T-helper 1 cell treated with Interleukin-12 subunit alpha and Interleukin-12 subunit beta and Interleukin-4 antibody, amounts not matched to agents 30 ng/mL and 1 ng/mL, for 36 hours (primary cell): ENCODE measurements around the gene RAI1. TPM values are rescaled to one million over a fixed set of nuclear protein-coding genes. Genes with fewer than 3 reads are reported as not detected.
"Not testable (repeated sequence)": the region's sequence is repeated elsewhere in the genome, so short reads cannot be mapped to it uniquely, and the experiment has no call there.

Experiments used
- intact Hi-C: fragments of 100-400 bp; cut with micrococcal nuclease; formaldehyde crosslinking; loops from one replicate; pipeline ENCODE4 v1.15.1; 2024
- total RNA-seq: library from RNA; stranded (reverse); gene quantifications from 2 replicates; pipeline ENCODE4 v1.2.3, GENCODE V29; 2022

The RAI1 gene, protein sequence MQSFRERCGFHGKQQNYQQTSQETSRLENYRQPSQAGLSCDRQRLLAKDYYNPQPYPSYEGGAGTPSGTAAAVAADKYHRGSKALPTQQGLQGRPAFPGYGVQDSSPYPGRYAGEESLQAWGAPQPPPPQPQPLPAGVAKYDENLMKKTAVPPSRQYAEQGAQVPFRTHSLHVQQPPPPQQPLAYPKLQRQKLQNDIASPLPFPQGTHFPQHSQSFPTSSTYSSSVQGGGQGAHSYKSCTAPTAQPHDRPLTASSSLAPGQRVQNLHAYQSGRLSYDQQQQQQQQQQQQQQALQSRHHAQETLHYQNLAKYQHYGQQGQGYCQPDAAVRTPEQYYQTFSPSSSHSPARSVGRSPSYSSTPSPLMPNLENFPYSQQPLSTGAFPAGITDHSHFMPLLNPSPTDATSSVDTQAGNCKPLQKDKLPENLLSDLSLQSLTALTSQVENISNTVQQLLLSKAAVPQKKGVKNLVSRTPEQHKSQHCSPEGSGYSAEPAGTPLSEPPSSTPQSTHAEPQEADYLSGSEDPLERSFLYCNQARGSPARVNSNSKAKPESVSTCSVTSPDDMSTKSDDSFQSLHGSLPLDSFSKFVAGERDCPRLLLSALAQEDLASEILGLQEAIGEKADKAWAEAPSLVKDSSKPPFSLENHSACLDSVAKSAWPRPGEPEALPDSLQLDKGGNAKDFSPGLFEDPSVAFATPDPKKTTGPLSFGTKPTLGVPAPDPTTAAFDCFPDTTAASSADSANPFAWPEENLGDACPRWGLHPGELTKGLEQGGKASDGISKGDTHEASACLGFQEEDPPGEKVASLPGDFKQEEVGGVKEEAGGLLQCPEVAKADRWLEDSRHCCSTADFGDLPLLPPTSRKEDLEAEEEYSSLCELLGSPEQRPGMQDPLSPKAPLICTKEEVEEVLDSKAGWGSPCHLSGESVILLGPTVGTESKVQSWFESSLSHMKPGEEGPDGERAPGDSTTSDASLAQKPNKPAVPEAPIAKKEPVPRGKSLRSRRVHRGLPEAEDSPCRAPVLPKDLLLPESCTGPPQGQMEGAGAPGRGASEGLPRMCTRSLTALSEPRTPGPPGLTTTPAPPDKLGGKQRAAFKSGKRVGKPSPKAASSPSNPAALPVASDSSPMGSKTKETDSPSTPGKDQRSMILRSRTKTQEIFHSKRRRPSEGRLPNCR (N-terminal part only)
- 21.4 and 24.4 TPM in 2 replicates for total RNA-seq

DNA sequence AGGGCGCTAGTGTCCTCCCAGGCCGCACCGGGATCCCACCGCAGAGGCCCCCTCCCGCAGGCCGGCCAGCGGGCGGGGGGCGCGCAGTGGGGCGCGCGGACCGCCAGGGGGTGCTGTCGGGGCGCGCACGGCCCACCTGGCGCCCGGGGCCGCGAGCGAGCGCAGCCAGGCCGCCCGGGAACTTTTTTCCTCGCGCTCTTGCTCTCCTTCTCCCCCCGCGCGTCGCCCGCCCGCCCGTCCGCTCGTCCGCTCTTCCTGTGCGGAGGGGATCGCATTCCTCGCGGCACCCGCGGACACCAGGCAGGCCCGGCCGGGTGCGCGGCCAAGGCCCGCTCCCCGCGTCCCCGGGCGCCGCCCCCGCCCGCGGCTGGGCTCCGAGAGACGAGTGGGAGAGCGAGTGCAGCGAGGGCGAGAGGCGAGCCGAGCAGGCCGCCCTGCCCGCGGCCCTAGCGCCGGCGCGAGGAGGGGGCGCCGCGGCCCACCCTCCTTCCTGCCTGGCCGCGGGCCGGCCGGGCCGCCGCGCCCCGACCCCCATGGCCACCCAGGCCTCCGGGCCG, at the start of gene RAI1:
Gene RAI1, plus strand, starts transcription at position 272 of the 557 bp plus-strand sequence. CDS start 111,491 bp downstream, outside the sequence.
- intact Hi-C loops, result loop anchor here (1.0 to 5.0 kb wide), 7 partner anchors 18 to 501 kb away; partner anchors contain the start of genes ALKBH5 and SREBF1

DNA sequence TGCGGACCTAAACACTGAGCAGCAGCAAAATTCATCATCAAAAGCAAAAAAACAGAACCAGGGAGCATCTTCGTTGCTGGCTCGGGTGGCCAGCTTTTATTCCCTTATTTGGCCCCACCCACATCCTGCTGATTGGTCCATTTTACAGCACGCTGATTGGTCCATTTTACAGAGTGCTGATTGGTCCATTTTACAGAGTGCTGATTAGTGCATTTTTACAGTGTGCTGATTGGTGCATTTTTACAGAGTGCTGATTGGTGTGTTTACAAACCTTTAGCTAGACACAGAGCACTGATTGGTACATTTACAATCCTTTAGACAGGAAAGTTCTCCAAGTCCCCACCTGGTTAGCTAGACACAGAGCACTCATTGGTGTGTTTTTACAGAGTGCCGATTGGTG, 48.6 kb upstream of the RAI1 start:
- intact Hi-C loops, result not testable (repeated sequence)

DNA sequence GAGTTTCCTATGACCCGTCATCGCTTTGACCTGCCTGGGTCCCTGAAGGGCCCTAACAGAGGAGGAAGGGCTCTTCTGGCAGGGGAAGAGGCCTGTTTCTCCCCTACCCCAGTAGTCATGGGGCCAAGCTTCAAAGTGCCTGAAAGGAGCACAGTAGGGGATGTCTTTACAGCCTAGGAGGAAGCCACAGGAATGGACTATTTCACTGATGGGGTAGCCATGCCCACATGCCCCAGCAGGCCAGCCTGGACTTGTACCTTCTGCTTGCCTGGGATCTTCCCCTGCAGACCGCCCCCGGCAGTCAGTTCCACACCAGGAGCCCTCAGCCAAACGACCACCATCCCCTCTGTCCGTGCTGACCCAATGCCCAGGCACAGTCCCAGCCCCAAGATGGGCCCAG, 47.9 kb upstream of the RAI1 start:
- intact Hi-C loops, result no loop called here

DNA sequence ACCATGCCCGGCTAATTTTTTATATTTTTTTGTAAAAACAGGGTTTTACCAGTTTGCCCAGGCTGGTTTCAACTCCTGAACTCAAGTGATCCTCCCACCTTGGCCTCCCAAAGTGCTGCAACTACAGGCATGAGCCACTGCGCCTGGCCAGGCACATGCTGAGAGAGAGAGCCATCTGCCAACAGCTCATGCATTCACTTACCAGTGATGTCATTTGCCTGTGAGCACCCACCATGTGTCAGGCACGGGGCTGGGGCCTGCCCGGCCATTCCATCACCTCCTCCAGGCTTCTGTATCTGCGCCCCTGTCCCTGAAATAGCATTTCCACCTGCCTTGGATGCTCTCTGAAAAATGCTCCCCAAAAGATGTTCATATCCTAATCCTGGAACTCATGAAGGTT, 46.1 kb upstream of the RAI1 start:
- intact Hi-C loops, result no loop called here

DNA sequence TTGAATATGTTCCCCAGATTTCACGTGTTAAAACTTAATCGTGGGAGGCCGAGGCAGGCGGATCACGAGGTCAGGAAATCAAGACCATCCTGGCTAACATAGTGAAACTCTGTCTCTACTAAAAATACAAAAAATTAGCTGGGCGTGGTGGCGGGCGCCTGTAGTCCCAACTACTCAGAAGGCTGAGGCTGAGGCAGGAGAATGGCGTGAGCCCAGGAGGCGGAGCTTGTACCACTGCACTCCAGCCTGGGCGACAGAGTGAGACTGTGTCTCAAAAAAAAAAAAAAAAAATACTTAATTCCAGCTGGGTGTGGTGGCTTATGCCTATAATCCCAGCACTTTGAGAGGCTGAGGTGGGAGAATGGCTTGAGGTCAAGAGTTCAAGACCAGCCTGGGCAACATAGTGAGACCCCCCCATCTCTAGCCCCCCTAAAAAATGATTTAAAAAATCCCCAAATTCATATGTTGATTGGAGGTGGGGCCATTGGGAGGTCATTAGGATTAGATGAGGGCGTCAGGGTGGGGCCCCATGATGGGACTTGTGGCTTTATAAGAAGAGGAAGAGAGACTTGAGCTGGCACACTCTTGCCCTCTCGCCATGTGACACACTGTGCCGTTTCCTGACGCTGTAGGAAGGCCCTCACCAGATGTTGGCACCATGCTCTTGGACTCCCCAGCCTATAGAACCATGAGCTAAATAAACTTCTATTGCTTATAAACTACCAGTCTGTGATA, 45.6 kb upstream of the RAI1 start:
- intact Hi-C loops, result not testable (repeated sequence)

DNA sequence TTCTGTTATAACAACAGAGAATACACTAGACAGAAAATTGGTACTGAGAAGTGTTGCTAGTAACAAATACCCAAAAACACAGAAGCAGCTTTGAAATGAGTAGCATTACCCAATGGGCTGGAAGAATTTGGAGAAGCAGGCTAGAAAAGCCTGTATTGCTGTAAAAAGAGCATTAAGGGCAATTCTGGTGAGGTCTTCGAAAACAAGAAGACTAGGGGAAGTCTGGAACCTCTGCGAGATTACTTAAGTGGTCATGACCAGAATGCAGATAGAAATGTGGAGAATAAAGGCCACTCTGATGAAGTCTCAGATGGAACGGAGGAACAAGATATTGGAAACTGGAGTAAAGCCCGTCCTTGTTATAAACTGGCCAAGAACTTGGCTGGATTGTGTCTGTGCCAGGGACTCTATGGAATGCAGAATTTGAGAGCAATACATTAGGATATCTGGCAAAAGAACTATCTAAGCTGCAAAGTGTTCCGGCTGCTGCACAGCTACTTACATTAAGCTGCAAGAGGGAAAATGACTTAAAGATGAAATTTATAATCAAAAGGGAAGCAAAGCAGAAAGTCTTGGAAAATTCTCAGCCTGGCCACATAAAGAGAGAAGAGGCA, 44.9 kb upstream of the RAI1 start:
- intact Hi-C loops, result no loop called here

DNA sequence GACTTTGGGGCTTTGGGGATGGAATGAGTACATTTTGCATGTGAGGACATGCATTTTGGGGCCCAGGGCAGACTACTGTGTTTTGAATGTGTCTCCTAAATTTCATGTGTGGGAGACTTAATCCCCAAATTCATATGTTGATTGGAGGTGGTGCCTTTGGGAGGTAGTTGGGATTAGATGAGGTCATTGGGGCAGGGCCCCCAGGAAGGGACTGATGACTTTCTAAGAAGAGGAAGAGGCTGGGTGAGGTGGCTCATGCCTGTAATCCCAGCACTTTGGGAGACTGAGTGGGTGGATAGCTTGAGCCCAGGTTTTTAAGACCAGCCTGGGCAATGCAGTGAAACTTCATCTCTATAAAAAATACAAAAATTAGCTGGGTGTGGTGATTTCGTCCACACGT, 42.8 kb upstream of the RAI1 start:
- intact Hi-C loops, result no loop called here

DNA sequence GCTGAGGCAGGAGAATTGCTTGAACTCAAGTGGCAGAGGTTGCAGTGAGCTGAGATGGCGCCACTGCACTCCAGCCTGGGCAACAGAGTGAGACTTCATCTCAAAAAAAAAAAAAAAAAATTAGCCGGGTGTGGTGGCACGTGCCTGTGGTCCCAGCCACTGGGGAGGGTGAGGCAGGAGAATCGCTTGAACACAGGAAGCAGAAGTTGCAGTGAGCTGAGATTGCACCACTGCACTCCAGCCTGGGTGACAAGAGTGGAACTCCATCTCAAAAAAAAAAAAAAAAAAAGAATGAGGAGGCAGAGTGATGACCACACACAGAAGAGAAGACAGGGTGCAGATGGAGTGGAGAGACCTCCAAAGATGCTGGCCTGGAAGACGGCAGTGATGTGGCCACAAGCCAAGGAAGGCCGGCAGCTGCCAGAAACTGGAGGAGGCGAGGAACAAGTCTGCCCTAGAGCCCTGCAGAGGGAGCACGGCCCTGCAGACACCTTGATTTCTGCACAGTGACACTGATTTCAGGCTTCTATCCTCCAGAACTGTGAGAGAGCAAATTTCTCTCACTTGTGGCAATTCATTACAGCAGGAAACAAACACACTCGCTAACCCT, 41.5 kb upstream of the RAI1 start:
- intact Hi-C loops, result not testable (repeated sequence)

DNA sequence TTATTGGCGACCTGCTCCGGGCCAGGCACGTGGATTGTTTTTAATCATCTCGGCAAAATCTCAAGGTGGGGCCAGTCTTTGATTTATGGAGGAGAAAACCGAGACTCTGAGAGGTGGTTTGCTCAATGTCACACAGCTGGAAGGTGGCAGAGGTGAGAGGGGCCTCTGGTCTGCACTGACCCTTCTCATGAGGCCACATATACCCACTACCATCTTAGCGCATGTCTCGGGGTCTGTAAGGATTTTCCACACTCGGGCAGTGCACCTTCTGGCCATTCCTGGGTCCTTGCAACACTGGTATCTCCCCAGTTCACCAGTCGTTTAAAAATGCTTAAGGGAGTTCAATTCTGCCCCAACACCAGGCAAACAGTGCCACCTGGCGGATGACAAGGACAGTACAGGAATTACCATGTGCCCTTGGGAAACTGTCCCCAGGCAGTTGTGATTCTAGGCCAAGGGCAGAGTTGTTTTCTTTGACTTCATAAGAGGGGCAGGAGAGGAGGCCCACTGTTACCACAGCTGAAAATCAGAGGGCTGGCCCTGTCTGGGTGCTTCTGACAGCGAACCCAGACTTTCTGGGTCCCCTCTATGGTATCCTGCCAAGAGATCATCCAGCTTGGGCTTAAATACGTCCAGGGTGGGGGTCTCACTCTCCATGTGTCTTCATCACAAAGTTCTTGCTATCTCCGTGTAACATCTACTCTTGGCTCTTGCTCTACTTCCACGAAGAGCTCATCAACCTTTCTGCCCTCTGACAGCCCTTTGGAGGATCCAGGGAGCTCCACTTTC, 39.4 kb upstream of the RAI1 start:
- intact Hi-C loops, result loop anchor here (1.0 kb wide), 4 partner anchors 73 to 286 kb away; no protein-coding TSS in a partner anchor

DNA sequence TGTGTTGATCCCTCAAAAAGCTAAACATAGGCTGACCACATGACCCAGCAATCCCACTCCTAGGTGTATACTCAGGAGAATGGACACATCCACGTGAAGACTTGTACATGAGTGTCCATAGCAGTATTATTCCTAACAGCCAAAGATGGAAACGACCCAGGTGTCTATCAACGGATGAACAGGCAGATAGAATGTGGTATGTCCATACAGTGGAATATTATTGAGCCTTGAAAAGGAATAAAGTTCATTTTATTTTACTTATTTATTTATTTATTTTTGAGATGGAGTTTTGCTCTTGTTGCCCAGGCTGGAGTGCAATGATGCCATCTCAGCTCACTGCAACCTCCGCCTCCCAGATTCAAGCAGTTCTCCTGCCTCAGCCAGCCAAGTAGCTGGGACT, 36.1 kb upstream of the RAI1 start:
- intact Hi-C loops, result not testable (repeated sequence)

DNA sequence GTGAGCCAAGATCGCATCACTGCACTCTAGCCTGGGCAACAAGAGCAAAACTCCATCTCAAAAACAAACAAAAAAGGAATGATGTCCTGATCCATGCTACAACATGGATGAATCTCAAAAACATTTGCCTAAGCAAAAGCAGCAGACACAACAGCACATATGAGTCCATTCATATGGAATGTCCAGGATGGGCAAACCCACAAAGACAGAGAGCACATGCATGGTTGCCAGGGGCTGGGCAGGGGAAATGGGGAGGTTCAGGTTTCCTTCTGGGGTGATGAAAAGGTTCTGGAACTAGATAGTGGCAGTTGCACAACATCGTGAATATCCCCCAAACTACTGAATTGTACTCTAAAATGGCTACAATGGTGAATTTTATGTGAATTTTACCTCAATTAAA, 35.3 kb upstream of the RAI1 start:
- intact Hi-C loops, result no loop called here

DNA sequence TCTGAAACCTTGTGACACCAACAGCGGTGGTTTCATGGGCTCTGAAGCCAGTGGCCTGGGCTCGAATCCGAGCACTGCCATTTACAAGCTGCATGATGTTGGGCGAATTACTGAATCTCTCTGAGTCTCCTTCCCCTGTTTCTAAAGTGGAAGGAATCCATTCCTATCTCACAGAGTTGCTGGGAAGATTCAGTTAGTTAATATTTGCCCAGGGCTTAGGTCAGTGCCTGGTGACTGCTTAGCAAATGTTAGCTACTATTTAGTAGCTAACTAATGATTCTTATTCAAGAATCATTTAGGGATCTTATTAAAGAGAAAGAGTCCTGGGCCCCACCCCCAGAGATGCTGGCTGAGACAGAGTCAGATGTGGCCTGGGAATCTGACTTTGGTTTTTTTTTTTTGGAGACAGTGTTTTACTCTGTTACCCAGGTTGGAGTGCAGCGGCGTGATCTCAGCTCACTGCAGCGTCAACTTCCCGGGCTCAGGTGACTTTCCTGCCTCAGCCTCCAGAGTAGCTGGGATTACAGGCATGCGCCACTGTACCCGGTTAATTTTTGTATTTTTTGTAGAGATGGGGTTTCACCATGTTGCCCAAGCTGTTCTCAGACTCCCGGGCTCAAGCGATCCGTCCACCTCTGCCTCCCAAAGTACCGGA, 33.6 kb upstream of the RAI1 start:
- intact Hi-C loops, result no loop called here

DNA sequence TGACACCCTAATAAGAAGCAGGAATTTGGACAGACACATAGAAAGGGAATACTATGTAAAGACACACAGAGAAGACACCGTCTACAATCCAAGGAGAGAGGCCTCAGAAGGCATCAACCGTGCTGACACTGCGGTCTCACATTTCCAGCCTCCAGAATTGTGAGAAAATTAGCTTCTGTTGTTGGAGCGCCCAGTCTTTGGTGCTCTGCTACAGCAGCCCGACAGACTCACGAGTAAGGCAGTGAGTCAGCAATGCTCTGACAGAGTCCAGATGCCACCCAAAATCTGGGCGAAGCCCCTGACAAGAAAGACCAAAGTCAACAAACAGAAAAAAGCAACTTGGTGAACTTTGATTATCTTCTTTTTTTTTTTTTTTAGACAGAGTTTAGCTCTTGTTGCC, 32.5 kb upstream of the RAI1 start:
- intact Hi-C loops, result no loop called here

DNA sequence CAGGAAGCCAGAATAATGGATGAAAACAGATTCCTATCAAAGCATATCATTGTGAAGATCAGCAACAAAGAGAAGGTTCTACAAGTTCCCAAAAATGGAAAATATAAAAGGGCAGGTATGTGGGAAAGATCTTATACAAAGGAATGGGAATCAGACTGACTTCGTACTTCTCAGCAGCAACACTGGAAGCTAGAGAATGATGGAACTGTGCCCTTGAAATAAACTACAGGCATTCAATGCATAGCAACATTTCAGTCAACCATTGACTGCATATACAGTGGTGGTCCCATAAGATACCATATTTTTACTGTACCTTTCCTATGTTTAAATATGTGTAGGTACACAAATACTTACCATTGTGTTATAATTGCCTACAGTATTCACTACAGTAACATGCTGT, 30.3 kb upstream of the RAI1 start:
- intact Hi-C loops, result no loop called here

DNA sequence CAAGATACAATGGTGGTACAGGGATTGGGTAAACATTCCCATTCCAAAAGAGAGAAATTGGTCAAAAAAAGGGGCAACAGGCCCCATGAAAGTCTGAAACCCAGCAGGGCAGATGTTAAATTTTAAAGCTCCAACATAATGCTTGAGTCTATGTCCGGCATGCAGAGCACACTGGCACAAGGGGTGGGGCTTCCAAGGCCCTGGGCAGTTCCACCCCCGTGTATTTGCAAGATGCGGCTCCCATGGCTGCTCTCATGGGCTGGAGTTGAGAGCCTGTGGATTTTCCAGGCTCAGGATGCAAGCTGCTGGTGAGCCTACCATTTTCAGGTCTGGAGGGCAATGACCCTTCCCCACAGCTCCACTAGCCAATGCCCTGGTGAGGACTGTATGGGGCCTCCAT, 27.9 kb upstream of the RAI1 start:
- intact Hi-C loops, result no loop called here

DNA sequence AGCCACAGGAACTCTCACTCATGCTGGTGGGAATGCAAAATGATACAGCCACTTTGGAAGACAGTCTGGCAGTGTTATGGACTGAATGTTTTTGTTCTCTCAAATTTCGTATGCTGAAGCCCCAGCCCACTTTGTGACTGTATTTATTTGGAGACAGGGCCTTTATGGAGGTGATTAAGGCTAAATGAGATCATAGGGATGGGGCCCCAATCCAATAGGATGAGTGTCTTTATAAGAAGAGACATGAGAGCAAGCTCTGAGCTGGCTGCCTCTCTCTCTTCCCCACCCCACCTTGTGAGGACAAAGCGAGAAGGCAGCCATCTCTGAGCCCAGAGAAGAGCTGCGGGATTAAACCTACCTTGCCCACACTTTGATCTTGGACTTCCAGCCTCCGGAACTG, 21.9 kb upstream of the RAI1 start:
- intact Hi-C loops, result no loop called here

DNA sequence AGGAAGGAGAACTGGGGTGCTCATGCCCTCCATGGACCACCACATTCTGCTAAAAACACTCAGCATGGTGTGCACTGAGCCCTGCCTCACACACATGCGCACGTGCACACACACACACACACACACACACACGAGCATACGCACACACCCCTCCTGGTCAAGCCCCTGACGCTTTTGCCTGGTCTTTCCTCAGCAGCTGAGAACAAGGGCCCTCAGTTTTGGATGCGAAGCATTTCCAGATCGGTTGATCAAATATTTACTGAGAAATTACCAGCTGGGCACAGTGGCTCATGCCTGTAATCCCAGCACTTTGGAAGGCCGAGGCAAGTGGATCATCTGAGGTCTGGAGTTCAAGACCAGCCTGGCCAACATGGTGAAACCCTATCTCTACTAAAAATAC, 20.1 kb upstream of the RAI1 start:
- intact Hi-C loops, result no loop called here

DNA sequence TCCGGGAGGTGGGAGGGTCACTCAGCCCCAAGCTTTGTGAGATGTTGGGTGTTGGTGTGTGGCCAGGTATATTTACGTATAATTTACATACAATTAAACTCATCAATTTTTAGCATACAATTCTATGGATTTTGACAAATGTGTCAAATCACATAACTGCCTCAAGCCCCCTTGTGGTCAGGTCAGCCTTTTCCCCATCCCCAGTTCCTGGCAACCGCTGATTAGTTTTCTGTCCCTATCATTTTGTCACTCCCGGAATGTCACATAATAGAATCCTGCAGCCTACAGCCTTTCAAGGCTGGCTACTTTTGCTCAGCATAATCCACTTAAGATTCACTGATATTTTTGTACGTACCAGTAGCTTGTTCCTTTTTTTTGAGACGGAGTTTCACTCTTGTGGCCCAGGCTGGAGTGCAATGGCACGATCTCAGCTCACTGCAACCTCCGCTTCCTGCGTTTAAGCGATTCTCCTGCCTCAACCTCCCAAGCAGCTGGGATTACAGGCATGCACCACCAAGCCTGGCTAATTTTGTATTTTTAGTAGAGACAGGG, 19.3 kb upstream of the RAI1 start:
- intact Hi-C loops, result no loop called here
